ENCODE data around the gene RHOJ. TPM values are rescaled to one million over a fixed set of nuclear protein-coding genes. Genes with fewer than 3 reads are reported as not detected.

RHOJ gene
- total RNA-seq, 1 donor from 2014 or later: 29.2 TPM

GRCh38 chr14:63322472-63322871 is 118.2 kb downstream of the RHOJ start:
- intact Hi-C loops (cut with DNase I): no loop called here

DNA sequence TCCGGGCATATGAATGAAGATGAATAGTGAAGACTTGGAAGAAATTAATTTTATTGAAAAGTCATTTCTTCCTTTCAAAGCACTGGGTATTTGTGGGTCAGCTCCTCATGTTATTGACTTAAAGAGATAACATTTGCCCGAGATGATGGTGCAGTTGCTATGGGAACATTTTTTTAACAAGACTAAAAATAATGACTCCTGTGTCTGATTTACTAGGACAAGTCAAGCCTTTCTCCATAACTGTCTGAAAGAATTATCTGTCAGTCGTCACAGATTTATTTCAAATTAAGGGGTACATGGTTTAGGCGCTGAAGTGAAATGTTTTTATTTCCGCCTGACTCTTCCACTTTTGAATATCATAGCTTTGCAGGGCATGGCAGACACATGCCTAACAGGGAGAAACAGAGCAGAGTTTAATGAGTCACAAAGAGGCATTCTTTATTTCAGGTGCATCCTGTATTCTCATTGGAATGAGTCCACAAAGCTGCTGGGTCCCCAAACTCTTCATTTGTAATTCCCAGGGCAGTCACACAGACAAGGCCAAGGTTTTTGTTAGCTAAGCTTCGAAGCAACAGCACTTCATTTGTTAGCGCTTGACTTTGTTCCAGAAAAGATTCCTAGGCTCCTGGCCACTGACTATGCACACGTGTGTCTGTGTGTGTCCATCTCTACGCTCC is 118.8 kb downstream of the RHOJ start:
- TF ChIP-seq, protein P1, sequence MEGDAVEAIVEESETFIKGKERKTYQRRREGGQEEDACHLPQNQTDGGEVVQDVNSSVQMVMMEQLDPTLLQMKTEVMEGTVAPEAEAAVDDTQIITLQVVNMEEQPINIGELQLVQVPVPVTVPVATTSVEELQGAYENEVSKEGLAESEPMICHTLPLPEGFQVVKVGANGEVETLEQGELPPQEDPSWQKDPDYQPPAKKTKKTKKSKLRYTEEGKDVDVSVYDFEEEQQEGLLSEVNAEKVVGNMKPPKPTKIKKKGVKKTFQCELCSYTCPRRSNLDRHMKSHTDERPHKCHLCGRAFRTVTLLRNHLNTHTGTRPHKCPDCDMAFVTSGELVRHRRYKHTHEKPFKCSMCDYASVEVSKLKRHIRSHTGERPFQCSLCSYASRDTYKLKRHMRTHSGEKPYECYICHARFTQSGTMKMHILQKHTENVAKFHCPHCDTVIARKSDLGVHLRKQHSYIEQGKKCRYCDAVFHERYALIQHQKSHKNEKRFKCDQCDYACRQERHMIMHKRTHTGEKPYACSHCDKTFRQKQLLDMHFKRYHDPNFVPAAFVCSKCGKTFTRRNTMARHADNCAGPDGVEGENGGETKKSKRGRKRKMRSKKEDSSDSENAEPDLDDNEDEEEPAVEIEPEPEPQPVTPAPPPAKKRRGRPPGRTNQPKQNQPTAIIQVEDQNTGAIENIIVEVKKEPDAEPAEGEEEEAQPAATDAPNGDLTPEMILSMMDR (IDR thresholded peaks at IDR 0.05): no peak
- intact Hi-C loops (cut with DNase I): no loop called here
- no peaks in the 10 kb centered on the region for H3K27me3 ChIP-seq (ENCODE audit: low read depth)
- DNase-seq: no peak
- H3K36me3 ChIP-seq: no peaks in the 10 kb centered on the region
- no peaks in the 10 kb centered on the region for H3K4me1 ChIP-seq
- no peak for ATAC-seq
- H3K27ac ChIP-seq: no peak overlapping the region
- H3K4me3 ChIP-seq: no peak overlapping the region
- H3K9me3 ChIP-seq: no peaks in the 10 kb centered on the region

More at GRCh38 chr14:63322472-63322871, 118.2 kb downstream of the RHOJ start:
- Histone ChIP-seq H3K9me3 (no peaks in the 10 kb centered on the region), H3K27me3 (ENCODE audit: low read depth) (no peaks in the 10 kb centered on the region), H3K36me3 (no peaks in the 10 kb centered on the region), H3K27ac (no peak overlapping the region), H3K4me3 (no peak overlapping the region), H3K4me1 (no peaks in the 10 kb centered on the region)
- TF ChIP-seq, protein P1 (IDR thresholded peaks at IDR 0.05): no peak
- DNase-seq: no peak
- no peak for ATAC-seq

GRCh38 chr14:63326840-63327239 is 122.6 kb downstream of the RHOJ start:
- Histone ChIP-seq H3K36me3 (no peaks in the 10 kb centered on the region), H3K4me3 (no peak overlapping the region), H3K4me1 (no peaks in the 10 kb centered on the region), H3K27ac (no peak overlapping the region), H3K9me3 (no peaks in the 10 kb centered on the region), H3K27me3 (ENCODE audit: low read depth) (no peaks in the 10 kb centered on the region)
- DNase-seq: no peak
- intact Hi-C loops (cut with DNase I): no loop called here
- no peak for ATAC-seq
- TF ChIP-seq, protein P1 (IDR thresholded peaks at IDR 0.05): no peak

DNA sequence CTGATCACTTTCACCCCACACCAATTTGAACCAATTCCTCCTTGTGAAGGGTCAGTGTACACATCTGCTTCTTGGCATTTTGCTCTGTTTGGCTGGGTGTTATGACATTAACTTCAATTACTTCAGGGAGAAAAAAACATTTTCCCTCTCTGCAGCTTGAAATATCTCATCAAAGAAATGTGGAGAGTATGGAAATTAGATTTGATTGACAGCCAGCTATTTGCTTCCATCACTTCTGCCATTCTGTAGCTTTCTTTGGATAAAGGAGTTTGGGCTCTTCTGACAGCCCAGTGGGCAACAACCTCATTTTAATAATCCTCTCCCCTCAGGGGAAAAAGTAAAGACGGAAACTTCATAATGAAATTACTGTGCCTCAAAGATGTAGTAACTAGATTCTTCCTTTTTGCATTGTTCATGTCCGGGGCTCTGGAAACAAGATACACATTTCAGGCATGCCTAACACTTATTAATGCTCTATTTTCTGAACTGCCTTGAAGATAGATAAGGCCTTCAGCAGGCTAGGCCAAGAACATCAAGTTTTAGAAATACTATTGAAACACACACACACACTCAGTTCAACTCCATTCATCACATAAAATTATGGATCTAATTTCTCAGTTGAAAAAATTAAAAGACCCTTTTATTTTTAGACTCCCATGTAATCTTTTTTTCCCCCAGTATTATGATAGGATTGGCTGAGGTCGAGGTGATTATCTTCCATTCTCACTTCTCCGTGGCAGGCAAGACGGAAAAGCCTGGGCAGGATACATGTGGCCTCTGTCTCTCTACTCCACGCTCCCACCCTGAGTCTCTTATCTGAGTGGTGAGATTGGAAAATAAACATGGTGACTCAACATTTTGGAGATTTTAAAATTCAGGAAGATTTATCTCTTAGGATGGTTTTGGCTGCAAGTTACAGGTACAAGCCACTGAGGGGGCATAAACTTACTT is 124.8 kb downstream of the RHOJ start:
- intact Hi-C loops (cut with DNase I): no loop called here
- TF ChIP-seq, protein P1 (IDR thresholded peaks at IDR 0.05): no peak
- Histone ChIP-seq H3K9me3 (no peaks in the 10 kb centered on the region), H3K27me3 (ENCODE audit: low read depth) (no peaks in the 10 kb centered on the region), H3K27ac (no peak overlapping the region), H3K36me3 (no peaks in the 10 kb centered on the region), H3K4me1 (no peaks in the 10 kb centered on the region), H3K4me3 (no peak overlapping the region)
- no peak for ATAC-seq
- DNase-seq: no peak

DNA sequence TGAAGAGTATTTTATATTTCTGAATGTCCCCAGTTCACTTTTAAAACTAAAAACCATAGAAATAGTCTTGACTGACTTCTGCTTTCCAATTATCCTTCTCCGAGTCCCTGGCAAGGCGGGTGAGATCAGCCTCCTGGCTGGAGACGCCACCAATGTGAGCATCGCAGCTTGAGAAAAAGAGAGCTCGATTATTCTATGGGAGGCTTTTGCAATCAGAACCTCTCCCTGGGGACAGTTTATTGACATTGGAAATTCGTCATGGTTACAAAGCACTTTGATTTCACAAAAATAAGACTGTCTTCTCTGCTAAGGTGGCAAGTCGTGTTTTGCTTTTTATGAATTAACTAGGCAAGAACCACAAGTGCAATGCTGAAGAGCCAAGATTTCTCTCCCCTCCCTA is 138.1 kb downstream of the RHOJ start:
- no peaks in the 10 kb centered on the region for H3K27me3 ChIP-seq (ENCODE audit: low read depth)
- no peak overlapping the region for H3K27ac ChIP-seq
- intact Hi-C loops (cut with DNase I): no loop called here
- H3K4me1 ChIP-seq: no peaks in the 10 kb centered on the region
- no peak for DNase-seq
- ATAC-seq: no peak
- H3K4me3 ChIP-seq: no peak overlapping the region
- no peaks in the 10 kb centered on the region for H3K36me3 ChIP-seq
- no peaks in the 10 kb centered on the region for H3K9me3 ChIP-seq
- TF ChIP-seq, protein P1 (IDR thresholded peaks at IDR 0.05): no peak

Other genes starting within 250 kb of the RHOJ start
- gene KCNH5, start 159.0 kb upstream of the RHOJ start, total RNA-seq: not detected
- gene GPHB5, start 114.5 kb downstream of the RHOJ start, total RNA-seq: not detected

Data from lower lobe of right lung (tissue), 2 donors.